Vagina (tissue), 2 donors: ENCODE measurements around the gene TACC3.

Source experiments
- POLR2A ChIP-seq, 2 donors: fragments of 450-650 bp; IDR thresholded peaks; one replicate each; pipeline ENCODE4 v1.6.1; 2017; ENCODE audit warnings: antibody characterized with exemption in 2 of 2, mild to moderate bottlenecking in 2 of 2, moderate library complexity in 2 of 2
- POLR2AphosphoS5 ChIP-seq, 2 donors: sonication (generic); formaldehyde crosslinking; IDR thresholded peaks; one replicate each; pipeline ENCODE4 v1.9.0; 2017; ENCODE audit warnings: antibody characterized with exemption in 2 of 2, mild to moderate bottlenecking in 2 of 2, low read depth in 1 of 2; ENCODE audit not compliant: insufficient read depth in 1 of 2
- TF ChIP-seq, protein P1 (sequence below), 3 experiments: fragments of 450-650 bp in 2 of 3; fragments of 200-600 bp in 1 of 3; sonication (generic) in 1 of 3; IDR thresholded peaks; one replicate each; pipeline ENCODE4 v1.5.1; 2017 to 2019; ENCODE audit warnings: antibody characterized with exemption in 3 of 3, mild to moderate bottlenecking in 2 of 3, moderate library complexity in 2 of 3

DNA sequence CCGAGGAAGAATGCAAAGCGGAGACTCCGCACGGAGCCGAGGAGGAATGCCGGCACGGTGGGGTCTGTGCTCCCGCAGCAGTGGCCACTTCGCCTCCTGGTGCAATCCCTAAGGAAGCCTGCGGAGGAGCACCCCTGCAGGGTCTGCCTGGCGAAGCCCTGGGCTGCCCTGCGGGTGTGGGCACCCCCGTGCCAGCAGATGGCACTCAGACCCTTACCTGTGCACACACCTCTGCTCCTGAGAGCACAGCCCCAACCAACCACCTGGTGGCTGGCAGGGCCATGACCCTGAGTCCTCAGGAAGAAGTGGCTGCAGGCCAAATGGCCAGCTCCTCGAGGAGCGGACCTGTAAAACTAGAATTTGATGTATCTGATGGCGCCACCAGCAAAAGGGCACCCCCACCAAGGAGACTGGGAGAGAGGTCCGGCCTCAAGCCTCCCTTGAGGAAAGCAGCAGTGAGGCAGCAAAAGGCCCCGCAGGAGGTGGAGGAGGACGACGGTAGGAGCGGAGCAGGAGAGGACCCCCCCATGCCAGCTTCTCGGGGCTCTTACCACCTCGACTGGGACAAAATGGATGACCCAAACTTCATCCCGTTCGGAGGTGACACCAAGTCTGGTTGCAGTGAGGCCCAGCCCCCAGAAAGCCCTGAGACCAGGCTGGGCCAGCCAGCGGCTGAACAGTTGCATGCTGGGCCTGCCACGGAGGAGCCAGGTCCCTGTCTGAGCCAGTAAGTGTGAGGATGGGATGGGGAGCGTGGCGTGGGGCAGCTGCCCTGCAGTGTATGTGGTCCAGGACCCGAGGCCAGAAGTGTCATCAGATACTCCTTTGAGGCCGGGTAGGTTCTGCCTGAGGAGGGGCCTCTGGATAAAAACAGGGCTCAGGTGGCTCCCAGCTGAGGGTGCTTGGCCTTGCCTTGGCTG is 7.0 kb downstream of the TACC3 start:
- TF ChIP-seq, protein P1, sequence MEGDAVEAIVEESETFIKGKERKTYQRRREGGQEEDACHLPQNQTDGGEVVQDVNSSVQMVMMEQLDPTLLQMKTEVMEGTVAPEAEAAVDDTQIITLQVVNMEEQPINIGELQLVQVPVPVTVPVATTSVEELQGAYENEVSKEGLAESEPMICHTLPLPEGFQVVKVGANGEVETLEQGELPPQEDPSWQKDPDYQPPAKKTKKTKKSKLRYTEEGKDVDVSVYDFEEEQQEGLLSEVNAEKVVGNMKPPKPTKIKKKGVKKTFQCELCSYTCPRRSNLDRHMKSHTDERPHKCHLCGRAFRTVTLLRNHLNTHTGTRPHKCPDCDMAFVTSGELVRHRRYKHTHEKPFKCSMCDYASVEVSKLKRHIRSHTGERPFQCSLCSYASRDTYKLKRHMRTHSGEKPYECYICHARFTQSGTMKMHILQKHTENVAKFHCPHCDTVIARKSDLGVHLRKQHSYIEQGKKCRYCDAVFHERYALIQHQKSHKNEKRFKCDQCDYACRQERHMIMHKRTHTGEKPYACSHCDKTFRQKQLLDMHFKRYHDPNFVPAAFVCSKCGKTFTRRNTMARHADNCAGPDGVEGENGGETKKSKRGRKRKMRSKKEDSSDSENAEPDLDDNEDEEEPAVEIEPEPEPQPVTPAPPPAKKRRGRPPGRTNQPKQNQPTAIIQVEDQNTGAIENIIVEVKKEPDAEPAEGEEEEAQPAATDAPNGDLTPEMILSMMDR (IDR thresholded peaks at IDR 0.05): no peak
- TF ChIP-seq POLR2A (IDR thresholded peaks at IDR 0.05) (no peak), POLR2AphosphoS5 (IDR thresholded peaks at IDR 0.05; ENCODE audit: insufficient read depth in 1 of 2, low read depth in 1 of 2) (no peak)
